Natural killer cell (primary cell): ENCODE measurements around the gene ARHGAP24. TPM values are rescaled to one million over a fixed set of nuclear protein-coding genes. Genes with fewer than 3 reads are reported as not detected.

Source experiments
- ATAC-seq, 3 donors: fragments of 150-1000 bp in 2 of 3; fragments of 200-7000 bp in 1 of 3; cut with Tn5 transposase; 1 replicate in 1 of 3; 2 replicates in 2 of 3; pipeline ENCODE4 v1.10.0; 2021; ENCODE audit warnings: mild to moderate bottlenecking in 2 of 3, moderate library complexity in 2 of 3
- DNase-seq, 2 donors: peaks; one replicate each; pipeline versions ENCODE4 v3.0.0 to v3.0.0-alpha.2; 2013 to 2021; ENCODE audit warnings: mixed read lengths in 1 of 2
- H3K27ac ChIP-seq: one replicate; pipeline ENCODE4 v1.5.1; 2013; ENCODE audit warnings: mild to moderate bottlenecking, low read length
- H3K27me3 ChIP-seq: one replicate; pipeline ENCODE4 v1.6.1; 2013; ENCODE audit warnings: low read length; ENCODE audit not compliant: control insufficient read depth, insufficient read depth
- H3K36me3 ChIP-seq: one replicate; pipeline ENCODE4 v1.6.1; 2013; ENCODE audit warnings: low read length; ENCODE audit not compliant: control insufficient read depth, insufficient read depth
- H3K4me1 ChIP-seq: one replicate; pipeline ENCODE4 v1.6.1; 2013; ENCODE audit warnings: low read length; ENCODE audit not compliant: control insufficient read depth, insufficient read depth
- H3K4me3 ChIP-seq: one replicate; pipeline ENCODE4 v1.5.1; 2013; ENCODE audit warnings: low read length
- H3K9me3 ChIP-seq: one replicate; pipeline ENCODE4 v1.6.1; 2013; ENCODE audit warnings: low read length; ENCODE audit not compliant: control insufficient read depth, insufficient read depth
- H3K27ac Mint-ChIP-seq, 2 donors: one replicate each; pipeline ENCODE4 v1.8.0; 2022; ENCODE audit warnings: mild to moderate bottlenecking in 2 of 2, mixed read lengths in 2 of 2, moderate library complexity in 1 of 2
- H3K27me3 Mint-ChIP-seq, 2 donors: one replicate each; pipeline ENCODE4 v1.8.0; 2022; ENCODE audit warnings: low read depth in 2 of 2, mixed read lengths in 2 of 2
- H3K36me3 Mint-ChIP-seq: one replicate; pipeline ENCODE4 v1.8.0; 2022; ENCODE audit warnings: mixed read lengths
- H3K4me1 Mint-ChIP-seq, 2 donors: one replicate each; pipeline ENCODE4 v1.8.0; 2022; ENCODE audit warnings: mixed read lengths in 2 of 2
- H3K4me3 Mint-ChIP-seq: one replicate; pipeline ENCODE4 v1.8.0; 2022; ENCODE audit warnings: mild to moderate bottlenecking, moderate library complexity, mixed read lengths
- H3K9me3 Mint-ChIP-seq, 2 donors: one replicate each; pipeline ENCODE4 v1.8.0; 2022; ENCODE audit warnings: mixed read lengths in 2 of 2
- CTCF ChIP-seq: fragments of 200-600 bp; IDR thresholded peaks from one replicate; pipeline ENCODE4 v1.8.0; 2022; ENCODE audit warnings: antibody characterized with exemption
- WGBS: methylation state at CpG from one replicate; pipeline ENCODE4 v1.1.7; 2013; ENCODE audit warnings: missing lambda C conversion rate; ENCODE audit not compliant: insufficient coverage; 5-methylcytosine and 5-hydroxymethylcytosine counted together
- intact Hi-C: fragments of 100-400 bp; cut with micrococcal nuclease; formaldehyde crosslinking; loops from one replicate; pipeline ENCODE4 v1.14.2; 2022
- total RNA-seq, 4 donors: library from RNA; stranded (reverse); fragments of 120-200 nt in 1 of 4; gene quantifications; one replicate each; pipeline versions ENCODE4 v1.2.3 to v1.2.4, GENCODE V29; 2013 to 2022

Gene ARHGAP24
- total RNA-seq, 3 donors from 2014 or later (not counting 1 experiment from before 2014, with no cell fraction given): 1.7 to 3.6 (median 1.7) TPM

DNA sequence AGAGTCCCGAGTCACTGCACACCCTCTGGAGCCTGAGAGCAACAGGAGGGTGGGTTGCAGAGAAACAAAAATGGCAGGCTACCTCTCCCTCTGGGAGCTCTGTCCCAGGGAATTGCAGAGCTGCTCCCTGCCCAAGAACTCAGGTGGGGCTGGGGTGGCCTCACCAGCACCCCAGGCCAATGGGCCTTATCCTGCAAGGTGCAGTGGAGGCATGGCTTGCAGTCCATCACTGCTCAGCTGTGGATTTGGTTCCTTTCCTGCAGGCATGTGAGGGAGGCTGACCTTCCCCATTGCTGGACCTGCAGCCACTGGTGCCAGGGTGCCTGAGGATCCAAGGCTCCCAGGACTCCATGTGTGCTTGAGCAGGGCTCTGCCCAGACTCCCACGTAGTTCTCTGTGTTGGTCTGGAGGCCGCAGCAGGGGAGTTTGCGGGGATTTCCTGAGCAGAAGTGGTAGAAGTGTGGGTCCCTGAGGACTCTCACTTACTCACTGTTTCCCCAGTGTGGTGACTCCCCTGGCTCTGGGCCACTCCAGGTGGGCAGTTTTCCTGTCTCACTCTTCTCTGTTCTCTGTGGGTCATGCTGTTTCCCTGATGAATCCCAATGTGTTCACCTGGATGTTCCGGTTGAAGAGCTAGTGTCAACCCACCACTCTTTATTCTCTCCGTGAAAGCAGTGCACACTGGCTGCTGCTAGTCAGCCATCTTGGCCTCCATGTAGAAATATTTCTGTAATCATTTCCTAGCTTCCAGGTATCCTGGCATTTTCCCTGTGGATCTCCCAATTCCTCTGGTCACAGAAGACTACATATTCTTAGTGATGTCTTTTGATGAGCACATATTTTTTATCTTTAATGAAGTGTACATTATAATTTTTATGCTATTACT lies 82.3 kb downstream of the ARHGAP24 start:
- no peak overlapping the region for H3K27ac Mint-ChIP-seq
- H3K4me1 Mint-ChIP-seq: peaks cover 0 to 4% of the 10 kb centered on the region in 2 donors
- peak overlapping the region; percentile 45 for H3K27ac ChIP-seq
- no peaks in the 10 kb centered on the region for H3K36me3 Mint-ChIP-seq
- H3K9me3 Mint-ChIP-seq: peaks cover 9 to 22% of the 10 kb centered on the region in 2 donors
- H3K36me3 ChIP-seq: no peaks in the 10 kb centered on the region
- peaks cover 23% of the 10 kb centered on the region for H3K4me1 ChIP-seq
- WGBS: 42% methylated on average over 6 of the region's 6 CpGs
- no peak overlapping the region for H3K4me3 Mint-ChIP-seq
- peak in 1 of 2 donors; percentile 3 for DNase-seq
- no peak for TF ChIP-seq CTCF
- no peaks in the 10 kb centered on the region for H3K27me3 Mint-ChIP-seq
- H3K27me3 ChIP-seq: no peaks in the 10 kb centered on the region
- peaks cover 11% of the 10 kb centered on the region for H3K9me3 ChIP-seq
- H3K4me3 ChIP-seq: no peak overlapping the region
- ATAC-seq: peak in 1 of 3 donors; percentile 34
- intact Hi-C loops: no loop called here

DNA sequence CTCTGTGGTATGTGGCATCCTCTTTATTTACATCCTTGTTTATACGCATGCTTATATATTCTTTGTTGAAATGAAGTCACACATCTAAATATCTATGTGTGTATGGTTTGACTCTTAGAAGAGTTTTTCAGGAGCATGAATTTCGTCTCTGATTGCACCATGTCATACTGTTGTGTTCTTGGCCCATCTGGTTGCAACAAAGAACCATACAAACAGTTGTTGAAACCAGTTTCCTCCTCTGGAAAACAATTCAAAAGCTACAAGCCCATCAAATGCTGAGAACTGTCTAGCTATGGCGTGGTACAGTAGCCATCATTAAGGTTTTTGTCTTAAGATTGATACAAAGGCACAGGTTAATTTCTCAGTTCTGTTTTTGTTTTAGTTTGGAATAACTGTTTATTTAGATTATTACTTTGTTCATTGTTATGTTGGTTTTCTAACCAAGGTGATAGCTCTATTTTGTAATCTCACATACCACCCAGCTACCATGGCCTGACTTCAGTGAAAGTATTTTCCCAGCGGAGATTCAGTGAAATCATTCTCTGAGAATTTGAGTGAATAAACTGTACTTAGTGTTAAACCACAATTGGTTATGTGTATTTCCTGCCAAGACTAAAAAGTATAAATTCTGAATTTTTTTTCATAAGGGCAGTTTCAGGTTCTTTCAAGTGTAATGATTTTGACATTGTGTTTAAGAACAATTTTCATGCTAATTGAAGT lies 91.0 kb downstream of the ARHGAP24 start:
- Mint-ChIP-seq H3K4me1 (no peaks in the 10 kb centered on the region), H3K9me3 (peaks cover 13 to 14% of the 10 kb centered on the region in 2 donors), H3K27me3 (no peaks in the 10 kb centered on the region), H3K27ac (no peak overlapping the region), H3K4me3 (no peak overlapping the region), H3K36me3 (peaks cover 6% of the 10 kb centered on the region)
- ATAC-seq (no peak), DNase-seq (no peak)
- Histone ChIP-seq H3K9me3 (no peaks in the 10 kb centered on the region), H3K27ac (no peak overlapping the region), H3K4me1 (no peaks in the 10 kb centered on the region), H3K4me3 (no peak overlapping the region), H3K36me3 (no peaks in the 10 kb centered on the region), H3K27me3 (no peaks in the 10 kb centered on the region)
- intact Hi-C loops: no loop called here
- no peak for TF ChIP-seq CTCF
- WGBS: 63% methylated on average over 3 of the region's 4 CpGs

DNA sequence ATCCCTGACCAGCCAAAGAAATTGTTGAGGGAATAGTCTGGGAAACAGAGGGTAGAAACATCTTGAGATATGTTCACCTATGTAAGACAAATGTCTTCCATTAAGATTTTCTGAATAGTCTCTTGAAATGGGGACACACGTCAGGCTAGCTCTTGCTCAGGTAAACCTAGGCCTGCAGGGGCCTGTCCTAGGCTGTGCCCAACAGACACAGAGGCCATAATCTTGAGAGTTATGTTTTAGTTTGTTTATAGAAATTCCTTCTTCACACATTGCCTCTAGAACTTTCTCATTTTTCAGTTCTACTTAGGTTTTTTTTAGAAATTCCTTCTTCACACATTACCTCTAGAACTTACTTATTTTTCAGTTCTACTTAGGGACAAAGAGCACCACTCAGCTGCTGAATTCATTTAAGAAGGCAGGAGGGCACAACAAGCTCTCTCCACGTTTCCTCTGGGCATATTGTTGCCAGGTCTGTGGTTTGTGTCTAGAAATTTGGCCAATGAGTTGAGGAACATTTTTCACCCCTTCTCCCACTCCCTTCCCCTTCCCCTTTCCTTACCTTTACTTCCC lies 94.9 kb downstream of the ARHGAP24 start:
- WGBS: 80% methylated on average over 2 of the region's 2 CpGs
- H3K27me3 Mint-ChIP-seq: no peaks in the 10 kb centered on the region
- TF ChIP-seq CTCF: no peak
- Histone ChIP-seq H3K27ac (no peak overlapping the region), H3K27me3 (no peaks in the 10 kb centered on the region), H3K9me3 (no peaks in the 10 kb centered on the region), H3K4me1 (no peaks in the 10 kb centered on the region), H3K36me3 (no peaks in the 10 kb centered on the region), H3K4me3 (no peak overlapping the region)
- ATAC-seq (no peak), DNase-seq (no peak)
- no peaks in the 10 kb centered on the region for H3K4me1 Mint-ChIP-seq
- peaks cover 3 to 6% of the 10 kb centered on the region in 2 donors for H3K9me3 Mint-ChIP-seq
- H3K27ac Mint-ChIP-seq: no peak overlapping the region
- intact Hi-C loops: no loop called here
- no peak overlapping the region for H3K4me3 Mint-ChIP-seq
- H3K36me3 Mint-ChIP-seq: no peaks in the 10 kb centered on the region
